ENCODE data around the gene THSD4.

DNA sequence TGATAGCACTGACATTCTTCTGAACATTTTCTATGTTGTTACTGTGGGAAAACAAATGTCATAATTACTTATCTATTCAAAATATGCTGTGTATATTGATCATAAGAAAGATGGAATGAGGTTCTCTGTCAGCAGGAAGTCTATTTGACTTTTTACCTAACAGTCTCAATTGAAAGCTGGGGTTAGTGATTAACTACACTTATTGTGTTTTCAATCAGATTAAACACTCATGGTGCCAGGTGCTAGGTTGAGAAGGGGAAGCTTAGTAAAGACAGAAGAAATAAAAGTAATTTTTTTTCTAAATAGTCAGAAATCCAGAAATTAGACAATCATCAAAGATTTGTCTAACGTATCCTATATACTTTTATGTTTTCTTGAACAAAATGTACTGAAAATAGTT, 414.1 kb downstream of the THSD4 start:
- TF ChIP-seq, protein P1, sequence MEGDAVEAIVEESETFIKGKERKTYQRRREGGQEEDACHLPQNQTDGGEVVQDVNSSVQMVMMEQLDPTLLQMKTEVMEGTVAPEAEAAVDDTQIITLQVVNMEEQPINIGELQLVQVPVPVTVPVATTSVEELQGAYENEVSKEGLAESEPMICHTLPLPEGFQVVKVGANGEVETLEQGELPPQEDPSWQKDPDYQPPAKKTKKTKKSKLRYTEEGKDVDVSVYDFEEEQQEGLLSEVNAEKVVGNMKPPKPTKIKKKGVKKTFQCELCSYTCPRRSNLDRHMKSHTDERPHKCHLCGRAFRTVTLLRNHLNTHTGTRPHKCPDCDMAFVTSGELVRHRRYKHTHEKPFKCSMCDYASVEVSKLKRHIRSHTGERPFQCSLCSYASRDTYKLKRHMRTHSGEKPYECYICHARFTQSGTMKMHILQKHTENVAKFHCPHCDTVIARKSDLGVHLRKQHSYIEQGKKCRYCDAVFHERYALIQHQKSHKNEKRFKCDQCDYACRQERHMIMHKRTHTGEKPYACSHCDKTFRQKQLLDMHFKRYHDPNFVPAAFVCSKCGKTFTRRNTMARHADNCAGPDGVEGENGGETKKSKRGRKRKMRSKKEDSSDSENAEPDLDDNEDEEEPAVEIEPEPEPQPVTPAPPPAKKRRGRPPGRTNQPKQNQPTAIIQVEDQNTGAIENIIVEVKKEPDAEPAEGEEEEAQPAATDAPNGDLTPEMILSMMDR (IDR thresholded peaks at IDR 0.05; ENCODE audit: insufficient read depth, low read depth, low read length) = no peak
- no peak for TF ChIP-seq EZH2 (IDR thresholded peaks at IDR 0.05; ENCODE audit: insufficient read depth, low read length)
